HepG2 (cell line): ENCODE results near the gene DLAT. TPM values are rescaled to one million over a fixed set of nuclear protein-coding genes. Genes with fewer than 3 reads are reported as not detected.

Experiments used
- DPF2 ChIP-seq: sonication (generic); formaldehyde crosslinking; IDR thresholded peaks from 2 replicates; pipeline ENCODE4 v1.4.0; 2020; ENCODE audit warnings: mild to moderate bottlenecking, low read depth, missing genetic modification reagents, borderline replicate concordance
- ELF3 ChIP-seq: IDR thresholded peaks from 2 replicates; pipeline ENCODE4 v1.6.1; 2016; ENCODE audit warnings: missing genetic modification reagents, missing compliant biosample characterization
- ESRRA ChIP-seq: sonication (generic); formaldehyde crosslinking; IDR thresholded peaks from 2 replicates; pipeline ENCODE4 v1.5.1; 2020; ENCODE audit warnings: mild to moderate bottlenecking, low read depth, missing genetic modification reagents
- IRF1 ChIP-seq: sonication (generic); formaldehyde crosslinking; IDR thresholded peaks from 2 replicates; pipeline ENCODE4 v1.4.0; 2020; ENCODE audit warnings: low read depth, mild to moderate bottlenecking, missing genetic modification reagents
- KLF12 ChIP-seq: sonication (generic); formaldehyde crosslinking; IDR thresholded peaks from 2 replicates; pipeline ENCODE4 v1.4.0; 2020; ENCODE audit warnings: missing genetic modification reagents, borderline replicate concordance
- NR2C2 ChIP-seq: sonication (generic); formaldehyde crosslinking; IDR thresholded peaks from 2 replicates; pipeline ENCODE4 v1.4.0; 2020; ENCODE audit warnings: missing genetic modification reagents, mild to moderate bottlenecking, moderate library complexity, borderline replicate concordance
- RXRA ChIP-seq: sonication (generic); formaldehyde crosslinking; IDR thresholded peaks from 2 replicates; pipeline ENCODE4 v1.5.1; 2020; ENCODE audit warnings: missing genetic modification reagents
- YEATS4 ChIP-seq: sonication (generic); formaldehyde crosslinking; IDR thresholded peaks from 2 replicates; pipeline ENCODE4 v1.4.0; 2020; ENCODE audit warnings: missing genetic modification reagents, borderline replicate concordance
- ZGPAT ChIP-seq: IDR thresholded peaks from 2 replicates; pipeline ENCODE4 v1.6.1; 2016; ENCODE audit warnings: mild to moderate bottlenecking
- ZMAT5 ChIP-seq: sonication (generic); formaldehyde crosslinking; IDR thresholded peaks from 2 replicates; pipeline ENCODE4 v1.5.0; 2020; ENCODE audit warnings: mild to moderate bottlenecking, low read depth, missing genetic modification reagents, borderline replicate concordance
- ZNF770 ChIP-seq: sonication (generic); formaldehyde crosslinking; IDR thresholded peaks from 2 replicates; pipeline ENCODE4 v1.5.0; 2020; ENCODE audit warnings: mild to moderate bottlenecking, missing genetic modification reagents
- ZNF850 ChIP-seq: sonication (generic); formaldehyde crosslinking; conservative IDR thresholded peaks from 2 replicates; pipeline ENCODE4 v1.9.0; 2021; ENCODE audit warnings: mild to moderate bottlenecking, missing genetic modification reagents
- polyA plus RNA-seq, 8 experiments: library from polyadenylated mRNA; depleted of rRNA in 3 of 8; stranded (reverse) in 7 of 8; unstranded in 1 of 8; fragments of >200 nt; fragmentation: Illumina TruSeq in 4 of 8; extraction: Trizol in 4 of 8; gene quantifications; 2 replicates each; pipeline versions ENCODE4 v1.2.1 to v1.2.3, GENCODE V29; 2011 to 2016; ENCODE audit warnings: low read depth in 4 of 8, missing spikeins in 1 of 8, mixed read lengths in 1 of 8; ENCODE audit not compliant: insufficient read depth in 1 of 8
- total RNA-seq, 5 experiments: library from RNA; depleted of rRNA; stranded (reverse); fragments of >200 nt; fragmentation: Illumina TruSeq; extraction: Trizol; gene quantifications; 2 replicates each; pipeline ENCODE4 v1.2.3, GENCODE V29; 2016; ENCODE audit warnings: low read depth in 1 of 5
- TF ChIP-seq, protein P1 (sequence below): sonication (generic); formaldehyde crosslinking; IDR thresholded peaks from 2 replicates; pipeline ENCODE4 v1.8.0; 2023; ENCODE audit warnings: mild to moderate bottlenecking, missing genetic modification reagents
- TF ChIP-seq, protein P2 (sequence below): sonication (generic); formaldehyde crosslinking; conservative IDR thresholded peaks from 2 replicates; pipeline ENCODE4 v1.4.0; 2020; ENCODE audit warnings: missing genetic modification reagents
- TF ChIP-seq, protein P3 (sequence below): IDR thresholded peaks from 2 replicates; pipeline ENCODE4 v1.6.1; 2012; ENCODE audit warnings: inconsistent platforms

DLAT gene
- total and polyA plus RNA-seq, 2 of the 13 experiments (the other 11 are each of a cell fraction or from before 2014, with no cell fraction given), result 26.4 to 62.2 TPM

DNA sequence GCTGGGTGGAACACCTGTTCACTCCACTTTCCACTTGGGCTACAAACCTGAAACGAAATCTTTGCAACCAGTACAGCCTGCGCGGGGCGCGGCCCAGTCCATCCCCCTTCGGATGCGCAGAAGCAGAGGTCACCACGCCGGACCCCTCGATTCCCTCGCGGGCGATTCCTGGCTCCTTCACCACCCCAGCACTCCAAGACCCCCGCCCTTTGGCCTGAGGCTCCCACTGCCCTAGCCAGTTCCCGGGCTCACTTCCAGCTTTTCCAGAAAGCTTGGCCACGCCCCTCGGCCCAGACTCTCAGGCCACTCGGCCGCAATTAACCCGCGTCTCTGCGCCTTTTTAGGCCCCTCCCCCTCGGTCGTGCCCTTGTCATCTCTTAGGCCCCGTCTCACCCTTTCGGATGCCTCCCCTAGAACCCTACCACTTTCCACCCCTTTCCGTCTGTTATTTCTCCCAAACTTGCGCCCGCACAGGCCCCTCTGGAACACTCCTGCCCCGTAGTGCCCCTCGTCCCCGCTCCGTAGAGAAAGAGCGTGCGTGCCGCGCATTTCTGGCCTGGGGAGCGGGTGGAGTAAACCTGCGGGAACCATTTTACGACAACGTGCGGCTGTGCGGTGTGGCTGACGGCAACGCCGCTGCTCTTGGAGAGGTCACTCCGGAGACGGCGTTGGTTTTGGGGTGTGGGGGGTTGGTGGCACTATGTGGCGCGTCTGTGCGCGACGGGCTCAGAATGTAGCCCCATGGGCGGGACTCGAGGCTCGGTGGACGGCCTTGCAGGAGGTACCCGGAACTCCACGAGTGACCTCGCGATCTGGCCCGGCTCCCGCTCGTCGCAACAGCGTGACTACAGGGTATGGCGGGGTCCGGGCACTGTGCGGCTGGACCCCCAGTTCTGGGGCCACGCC is at the start of gene DLAT (continued):
- TF ChIP-seq, protein P1, sequence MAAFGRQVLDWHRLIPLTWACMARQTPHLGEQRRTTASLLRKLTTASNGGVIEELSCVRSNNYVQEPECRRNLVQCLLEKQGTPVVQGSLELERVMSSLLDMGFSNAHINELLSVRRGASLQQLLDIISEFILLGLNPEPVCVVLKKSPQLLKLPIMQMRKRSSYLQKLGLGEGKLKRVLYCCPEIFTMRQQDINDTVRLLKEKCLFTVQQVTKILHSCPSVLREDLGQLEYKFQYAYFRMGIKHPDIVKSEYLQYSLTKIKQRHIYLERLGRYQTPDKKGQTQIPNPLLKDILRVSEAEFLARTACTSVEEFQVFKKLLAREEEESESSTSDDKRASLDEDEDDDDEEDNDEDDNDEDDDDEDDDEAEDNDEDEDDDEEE (CRISPR knock-in tag), result no peak
- TF ChIP-seq KLF12 (CRISPR knock-in tag) (peak; percentile 67; the same call in 1 of the 2 replicates), IRF1 (CRISPR knock-in tag) (0 out of 2 replicates have a peak, but pooled peaks have one; percentile 89), YEATS4 (CRISPR knock-in tag) (peak; percentile 98), ZGPAT (CRISPR knock-in tag) (peak; percentile 94), NR2C2 (CRISPR knock-in tag) (peak; percentile 97), ZNF850 (CRISPR knock-in tag) (peak; percentile 88), ELF3 (CRISPR knock-in tag) (peak; percentile 26; the same call in 1 of the 2 replicates), ZMAT5 (CRISPR knock-in tag) (no peak), DPF2 (no peak), RXRA (CRISPR knock-in tag) (peak; percentile 86), ZNF770 (CRISPR knock-in tag) (no peak), ESRRA (CRISPR knock-in tag) (peak; percentile 90; the same call in 1 of the 2 replicates)
- TF ChIP-seq, protein P2, sequence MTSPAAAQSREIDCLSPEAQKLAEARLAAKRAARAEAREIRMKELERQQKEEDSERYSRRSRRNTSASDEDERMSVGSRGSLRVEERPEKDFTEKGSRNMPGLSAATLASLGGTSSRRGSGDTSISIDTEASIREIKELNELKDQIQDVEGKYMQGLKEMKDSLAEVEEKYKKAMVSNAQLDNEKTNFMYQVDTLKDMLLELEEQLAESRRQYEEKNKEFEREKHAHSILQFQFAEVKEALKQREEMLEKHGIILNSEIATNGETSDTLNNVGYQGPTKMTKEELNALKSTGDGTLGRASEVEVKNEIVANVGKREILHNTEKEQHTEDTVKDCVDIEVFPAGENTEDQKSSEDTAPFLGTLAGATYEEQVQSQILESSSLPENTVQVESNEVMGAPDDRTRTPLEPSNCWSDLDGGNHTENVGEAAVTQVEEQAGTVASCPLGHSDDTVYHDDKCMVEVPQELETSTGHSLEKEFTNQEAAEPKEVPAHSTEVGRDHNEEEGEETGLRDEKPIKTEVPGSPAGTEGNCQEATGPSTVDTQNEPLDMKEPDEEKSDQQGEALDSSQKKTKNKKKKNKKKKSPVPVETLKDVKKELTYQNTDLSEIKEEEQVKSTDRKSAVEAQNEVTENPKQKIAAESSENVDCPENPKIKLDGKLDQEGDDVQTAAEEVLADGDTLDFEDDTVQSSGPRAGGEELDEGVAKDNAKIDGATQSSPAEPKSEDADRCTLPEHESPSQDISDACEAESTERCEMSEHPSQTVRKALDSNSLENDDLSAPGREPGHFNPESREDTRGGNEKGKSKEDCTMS (CRISPR knock-in tag), result no peak
- TF ChIP-seq, protein P3, sequence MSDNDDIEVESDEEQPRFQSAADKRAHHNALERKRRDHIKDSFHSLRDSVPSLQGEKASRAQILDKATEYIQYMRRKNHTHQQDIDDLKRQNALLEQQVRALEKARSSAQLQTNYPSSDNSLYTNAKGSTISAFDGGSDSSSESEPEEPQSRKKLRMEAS, result peak; percentile 90
